Measurements from ENCODE around the gene GPRIN3.

DNA sequence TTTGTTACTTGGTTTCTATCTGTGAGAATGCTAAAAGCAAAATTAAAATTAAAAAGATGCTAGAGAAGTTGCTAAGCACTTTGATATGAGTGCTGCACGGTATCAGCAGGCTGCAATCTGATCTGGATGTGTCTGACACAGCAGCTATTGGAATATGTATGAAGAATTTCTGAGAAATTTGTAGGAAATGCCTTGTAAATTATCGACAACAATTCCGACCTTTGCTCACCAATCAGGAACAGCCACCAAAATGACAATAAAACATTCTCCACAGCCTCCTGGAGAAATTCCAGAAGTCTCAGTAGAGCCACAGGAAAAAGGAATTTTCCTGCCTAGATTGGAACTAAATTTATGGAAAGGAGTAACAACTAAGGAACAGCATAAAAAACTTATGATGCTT is 113.8 kb downstream of the GPRIN3 start:
- TF ChIP-seq EZH2 (IDR thresholded peaks at IDR 0.05; ENCODE audit: low read depth, unreplicated experiment), result no peak
- TF ChIP-seq, protein P1, sequence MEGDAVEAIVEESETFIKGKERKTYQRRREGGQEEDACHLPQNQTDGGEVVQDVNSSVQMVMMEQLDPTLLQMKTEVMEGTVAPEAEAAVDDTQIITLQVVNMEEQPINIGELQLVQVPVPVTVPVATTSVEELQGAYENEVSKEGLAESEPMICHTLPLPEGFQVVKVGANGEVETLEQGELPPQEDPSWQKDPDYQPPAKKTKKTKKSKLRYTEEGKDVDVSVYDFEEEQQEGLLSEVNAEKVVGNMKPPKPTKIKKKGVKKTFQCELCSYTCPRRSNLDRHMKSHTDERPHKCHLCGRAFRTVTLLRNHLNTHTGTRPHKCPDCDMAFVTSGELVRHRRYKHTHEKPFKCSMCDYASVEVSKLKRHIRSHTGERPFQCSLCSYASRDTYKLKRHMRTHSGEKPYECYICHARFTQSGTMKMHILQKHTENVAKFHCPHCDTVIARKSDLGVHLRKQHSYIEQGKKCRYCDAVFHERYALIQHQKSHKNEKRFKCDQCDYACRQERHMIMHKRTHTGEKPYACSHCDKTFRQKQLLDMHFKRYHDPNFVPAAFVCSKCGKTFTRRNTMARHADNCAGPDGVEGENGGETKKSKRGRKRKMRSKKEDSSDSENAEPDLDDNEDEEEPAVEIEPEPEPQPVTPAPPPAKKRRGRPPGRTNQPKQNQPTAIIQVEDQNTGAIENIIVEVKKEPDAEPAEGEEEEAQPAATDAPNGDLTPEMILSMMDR (conservative IDR thresholded peaks at IDR 0.05; ENCODE audit: low read depth in 2 of 2), result no peak
- no peak for TF ChIP-seq CREB1 (CRISPR knock-in tag; IDR thresholded peaks at IDR 0.05; ENCODE audit: low read depth)
- TF ChIP-seq, protein P2, sequence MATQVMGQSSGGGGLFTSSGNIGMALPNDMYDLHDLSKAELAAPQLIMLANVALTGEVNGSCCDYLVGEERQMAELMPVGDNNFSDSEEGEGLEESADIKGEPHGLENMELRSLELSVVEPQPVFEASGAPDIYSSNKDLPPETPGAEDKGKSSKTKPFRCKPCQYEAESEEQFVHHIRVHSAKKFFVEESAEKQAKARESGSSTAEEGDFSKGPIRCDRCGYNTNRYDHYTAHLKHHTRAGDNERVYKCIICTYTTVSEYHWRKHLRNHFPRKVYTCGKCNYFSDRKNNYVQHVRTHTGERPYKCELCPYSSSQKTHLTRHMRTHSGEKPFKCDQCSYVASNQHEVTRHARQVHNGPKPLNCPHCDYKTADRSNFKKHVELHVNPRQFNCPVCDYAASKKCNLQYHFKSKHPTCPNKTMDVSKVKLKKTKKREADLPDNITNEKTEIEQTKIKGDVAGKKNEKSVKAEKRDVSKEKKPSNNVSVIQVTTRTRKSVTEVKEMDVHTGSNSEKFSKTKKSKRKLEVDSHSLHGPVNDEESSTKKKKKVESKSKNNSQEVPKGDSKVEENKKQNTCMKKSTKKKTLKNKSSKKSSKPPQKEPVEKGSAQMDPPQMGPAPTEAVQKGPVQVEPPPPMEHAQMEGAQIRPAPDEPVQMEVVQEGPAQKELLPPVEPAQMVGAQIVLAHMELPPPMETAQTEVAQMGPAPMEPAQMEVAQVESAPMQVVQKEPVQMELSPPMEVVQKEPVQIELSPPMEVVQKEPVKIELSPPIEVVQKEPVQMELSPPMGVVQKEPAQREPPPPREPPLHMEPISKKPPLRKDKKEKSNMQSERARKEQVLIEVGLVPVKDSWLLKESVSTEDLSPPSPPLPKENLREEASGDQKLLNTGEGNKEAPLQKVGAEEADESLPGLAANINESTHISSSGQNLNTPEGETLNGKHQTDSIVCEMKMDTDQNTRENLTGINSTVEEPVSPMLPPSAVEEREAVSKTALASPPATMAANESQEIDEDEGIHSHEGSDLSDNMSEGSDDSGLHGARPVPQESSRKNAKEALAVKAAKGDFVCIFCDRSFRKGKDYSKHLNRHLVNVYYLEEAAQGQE (IDR thresholded peaks at IDR 0.05; ENCODE audit: unreplicated experiment), result no peak
- no peak for TF ChIP-seq JUNB (IDR thresholded peaks at IDR 0.05; ENCODE audit: unreplicated experiment)

All from GM23338 (cell line).